ENCODE measurements around the gene MARCHF3. TPM values are rescaled to one million over a fixed set of nuclear protein-coding genes. Genes with fewer than 3 reads are reported as not detected.

The MARCHF3 gene
- polyA plus RNA-seq, 1 donor from 2014 or later: 3.9 TPM

DNA sequence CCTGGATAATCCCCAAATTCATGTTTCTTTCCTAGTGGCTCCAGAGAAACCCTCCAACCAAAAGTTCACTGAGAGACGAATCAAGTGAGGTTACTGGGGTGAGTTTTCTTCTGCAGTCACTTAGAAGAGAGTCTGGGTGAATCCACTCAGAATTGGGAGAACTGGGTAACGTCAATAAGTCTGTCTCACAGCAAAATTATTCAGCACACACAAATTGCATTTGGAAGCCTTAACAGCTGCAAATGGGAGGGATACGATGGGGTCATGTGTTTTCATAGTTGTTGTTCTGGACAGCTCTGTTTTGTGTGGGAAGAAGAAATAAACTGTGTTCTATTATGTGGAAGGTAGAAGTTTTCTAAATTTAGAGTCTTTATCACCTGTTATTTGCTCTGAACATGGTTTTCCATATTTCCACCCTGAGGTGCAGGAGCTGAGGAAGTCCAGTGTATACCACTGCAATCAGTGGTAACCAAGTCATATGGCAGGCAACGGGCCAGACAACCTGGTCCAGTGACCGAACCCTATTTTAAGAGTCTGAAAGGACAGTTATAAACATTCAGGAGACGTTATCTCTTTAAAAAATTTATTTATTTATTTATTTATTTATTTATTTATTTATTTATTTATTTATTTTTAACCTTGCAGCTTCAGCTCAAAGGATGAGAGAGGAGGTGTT lies 21.9 kb downstream of the MARCHF3 start:
- no peaks in the 10 kb centered on the region for H3K79me2 ChIP-seq (replicated peaks; ENCODE audit: insufficient read depth, low read length)
- TF ChIP-seq SMC3 (conservative IDR thresholded peaks at IDR 0.05; ENCODE audit: poor library complexity): no peak
- TF ChIP-seq TAF1 (IDR thresholded peaks at IDR 0.05; ENCODE audit: low read depth): no peak
- TF ChIP-seq, protein P1, sequence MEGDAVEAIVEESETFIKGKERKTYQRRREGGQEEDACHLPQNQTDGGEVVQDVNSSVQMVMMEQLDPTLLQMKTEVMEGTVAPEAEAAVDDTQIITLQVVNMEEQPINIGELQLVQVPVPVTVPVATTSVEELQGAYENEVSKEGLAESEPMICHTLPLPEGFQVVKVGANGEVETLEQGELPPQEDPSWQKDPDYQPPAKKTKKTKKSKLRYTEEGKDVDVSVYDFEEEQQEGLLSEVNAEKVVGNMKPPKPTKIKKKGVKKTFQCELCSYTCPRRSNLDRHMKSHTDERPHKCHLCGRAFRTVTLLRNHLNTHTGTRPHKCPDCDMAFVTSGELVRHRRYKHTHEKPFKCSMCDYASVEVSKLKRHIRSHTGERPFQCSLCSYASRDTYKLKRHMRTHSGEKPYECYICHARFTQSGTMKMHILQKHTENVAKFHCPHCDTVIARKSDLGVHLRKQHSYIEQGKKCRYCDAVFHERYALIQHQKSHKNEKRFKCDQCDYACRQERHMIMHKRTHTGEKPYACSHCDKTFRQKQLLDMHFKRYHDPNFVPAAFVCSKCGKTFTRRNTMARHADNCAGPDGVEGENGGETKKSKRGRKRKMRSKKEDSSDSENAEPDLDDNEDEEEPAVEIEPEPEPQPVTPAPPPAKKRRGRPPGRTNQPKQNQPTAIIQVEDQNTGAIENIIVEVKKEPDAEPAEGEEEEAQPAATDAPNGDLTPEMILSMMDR (IDR thresholded peaks at IDR 0.05; ENCODE audit: poor library complexity, severe bottlenecking): no peak
- TF ChIP-seq RAD21 (conservative IDR thresholded peaks at IDR 0.05): no peak
- TF ChIP-seq, protein P2, sequence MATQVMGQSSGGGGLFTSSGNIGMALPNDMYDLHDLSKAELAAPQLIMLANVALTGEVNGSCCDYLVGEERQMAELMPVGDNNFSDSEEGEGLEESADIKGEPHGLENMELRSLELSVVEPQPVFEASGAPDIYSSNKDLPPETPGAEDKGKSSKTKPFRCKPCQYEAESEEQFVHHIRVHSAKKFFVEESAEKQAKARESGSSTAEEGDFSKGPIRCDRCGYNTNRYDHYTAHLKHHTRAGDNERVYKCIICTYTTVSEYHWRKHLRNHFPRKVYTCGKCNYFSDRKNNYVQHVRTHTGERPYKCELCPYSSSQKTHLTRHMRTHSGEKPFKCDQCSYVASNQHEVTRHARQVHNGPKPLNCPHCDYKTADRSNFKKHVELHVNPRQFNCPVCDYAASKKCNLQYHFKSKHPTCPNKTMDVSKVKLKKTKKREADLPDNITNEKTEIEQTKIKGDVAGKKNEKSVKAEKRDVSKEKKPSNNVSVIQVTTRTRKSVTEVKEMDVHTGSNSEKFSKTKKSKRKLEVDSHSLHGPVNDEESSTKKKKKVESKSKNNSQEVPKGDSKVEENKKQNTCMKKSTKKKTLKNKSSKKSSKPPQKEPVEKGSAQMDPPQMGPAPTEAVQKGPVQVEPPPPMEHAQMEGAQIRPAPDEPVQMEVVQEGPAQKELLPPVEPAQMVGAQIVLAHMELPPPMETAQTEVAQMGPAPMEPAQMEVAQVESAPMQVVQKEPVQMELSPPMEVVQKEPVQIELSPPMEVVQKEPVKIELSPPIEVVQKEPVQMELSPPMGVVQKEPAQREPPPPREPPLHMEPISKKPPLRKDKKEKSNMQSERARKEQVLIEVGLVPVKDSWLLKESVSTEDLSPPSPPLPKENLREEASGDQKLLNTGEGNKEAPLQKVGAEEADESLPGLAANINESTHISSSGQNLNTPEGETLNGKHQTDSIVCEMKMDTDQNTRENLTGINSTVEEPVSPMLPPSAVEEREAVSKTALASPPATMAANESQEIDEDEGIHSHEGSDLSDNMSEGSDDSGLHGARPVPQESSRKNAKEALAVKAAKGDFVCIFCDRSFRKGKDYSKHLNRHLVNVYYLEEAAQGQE (IDR thresholded peaks at IDR 0.05; ENCODE audit: borderline replicate concordance): no peak
- TF ChIP-seq EZH2 (IDR thresholded peaks at IDR 0.05; ENCODE audit: borderline replicate concordance, insufficient read depth, low read length, poor library complexity, severe bottlenecking): no peak
- TF ChIP-seq EP300 (conservative IDR thresholded peaks at IDR 0.05; ENCODE audit: poor library complexity, severe bottlenecking): no peak
- no peak for TF ChIP-seq MXI1 (conservative IDR thresholded peaks at IDR 0.05; ENCODE audit: poor library complexity, severe bottlenecking)
- no peak for TF ChIP-seq POLR2AphosphoS5 (IDR thresholded peaks at IDR 0.05)
- no peak overlapping the region for H3K9ac ChIP-seq (ENCODE audit: low read length)
- no peaks in the 10 kb centered on the region for H4K20me1 ChIP-seq (ENCODE audit: insufficient read depth)
- no peak overlapping the region for H3K4me2 ChIP-seq (ENCODE audit: low read length)
- H3K9me2 ChIP-seq (ENCODE audit: insufficient read depth, low read length): no peaks in the 10 kb centered on the region
- no peak overlapping the region for H3K27ac ChIP-seq (ENCODE audit: low read length)
- H3F3A ChIP-seq (ENCODE audit: insufficient read depth, low read length, poor library complexity, severe bottlenecking): no peaks in the 10 kb centered on the region
- no peaks in the 10 kb centered on the region for H3K9me3 ChIP-seq (ENCODE audit: low read length)
- no peaks in the 10 kb centered on the region for H3K27me3 ChIP-seq (ENCODE audit: insufficient read depth, low read depth, low read length)
- H2AFZ ChIP-seq (ENCODE audit: low read depth, low read length): no peak overlapping the region
- no peak overlapping the region for H3K4me3 ChIP-seq (ENCODE audit: low read length)
- H3K36me3 ChIP-seq (ENCODE audit: insufficient read depth, low read length): no peaks in the 10 kb centered on the region

DNA sequence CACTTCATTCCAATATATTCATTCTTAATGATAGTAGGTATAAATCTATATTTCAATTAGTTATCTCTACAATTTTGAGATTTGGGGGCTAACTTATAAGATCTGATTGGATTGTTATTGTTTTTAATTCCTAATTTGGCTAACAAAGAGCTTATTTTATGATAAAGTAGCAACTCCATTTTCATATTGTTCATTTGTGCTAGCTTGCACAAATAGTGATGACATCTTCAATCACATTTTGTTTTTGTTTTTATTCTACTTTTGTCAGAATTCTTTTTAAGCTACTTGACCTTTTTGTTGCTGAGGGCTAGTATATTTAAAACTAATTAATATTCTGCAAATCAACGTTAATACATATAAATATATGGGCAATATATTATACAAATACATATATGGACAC lies 22.8 kb downstream of the MARCHF3 start:
- no peak overlapping the region for H3K9ac ChIP-seq (ENCODE audit: low read length)
- no peaks in the 10 kb centered on the region for H3K27me3 ChIP-seq (ENCODE audit: insufficient read depth, low read depth, low read length)
- no peaks in the 10 kb centered on the region for H3K9me3 ChIP-seq (ENCODE audit: low read length)
- no peak overlapping the region for H3K27ac ChIP-seq (ENCODE audit: low read length)
- no peak overlapping the region for H3K4me3 ChIP-seq (ENCODE audit: low read length)
- H3K79me2 ChIP-seq (replicated peaks; ENCODE audit: insufficient read depth, low read length): no peaks in the 10 kb centered on the region
- no peaks in the 10 kb centered on the region for H3K9me2 ChIP-seq (ENCODE audit: insufficient read depth, low read length)
- H3F3A ChIP-seq (ENCODE audit: insufficient read depth, low read length, poor library complexity, severe bottlenecking): no peaks in the 10 kb centered on the region
- no peaks in the 10 kb centered on the region for H3K36me3 ChIP-seq (ENCODE audit: insufficient read depth, low read length)
- H3K4me2 ChIP-seq (ENCODE audit: low read length): no peak overlapping the region
- H4K20me1 ChIP-seq (ENCODE audit: insufficient read depth): no peaks in the 10 kb centered on the region
- TF ChIP-seq RAD21 (conservative IDR thresholded peaks at IDR 0.05) (no peak), TAF1 (IDR thresholded peaks at IDR 0.05; ENCODE audit: low read depth) (no peak), POLR2AphosphoS5 (IDR thresholded peaks at IDR 0.05) (no peak), MXI1 (conservative IDR thresholded peaks at IDR 0.05; ENCODE audit: poor library complexity, severe bottlenecking) (no peak), EP300 (conservative IDR thresholded peaks at IDR 0.05; ENCODE audit: poor library complexity, severe bottlenecking) (no peak), SMC3 (conservative IDR thresholded peaks at IDR 0.05; ENCODE audit: poor library complexity) (no peak), EZH2 (IDR thresholded peaks at IDR 0.05; ENCODE audit: borderline replicate concordance, insufficient read depth, low read length, poor library complexity, severe bottlenecking) (no peak)
- TF ChIP-seq, protein P2 (IDR thresholded peaks at IDR 0.05; ENCODE audit: borderline replicate concordance): no peak
- TF ChIP-seq, protein P1 (IDR thresholded peaks at IDR 0.05; ENCODE audit: poor library complexity, severe bottlenecking): no peak
- no peak overlapping the region for H2AFZ ChIP-seq (ENCODE audit: low read depth, low read length)

Data from neural cell (in vitro differentiated cells).